ENCODE results near the gene BAIAP3.
A peak's percentile ranks its signal among the peaks of the same experiment; 100 is the strongest.
"Not testable (repeated sequence)": the region's sequence is repeated elsewhere in the genome, so short reads cannot be mapped to it uniquely, and the experiment has no call there.

BAIAP3 gene

DNA sequence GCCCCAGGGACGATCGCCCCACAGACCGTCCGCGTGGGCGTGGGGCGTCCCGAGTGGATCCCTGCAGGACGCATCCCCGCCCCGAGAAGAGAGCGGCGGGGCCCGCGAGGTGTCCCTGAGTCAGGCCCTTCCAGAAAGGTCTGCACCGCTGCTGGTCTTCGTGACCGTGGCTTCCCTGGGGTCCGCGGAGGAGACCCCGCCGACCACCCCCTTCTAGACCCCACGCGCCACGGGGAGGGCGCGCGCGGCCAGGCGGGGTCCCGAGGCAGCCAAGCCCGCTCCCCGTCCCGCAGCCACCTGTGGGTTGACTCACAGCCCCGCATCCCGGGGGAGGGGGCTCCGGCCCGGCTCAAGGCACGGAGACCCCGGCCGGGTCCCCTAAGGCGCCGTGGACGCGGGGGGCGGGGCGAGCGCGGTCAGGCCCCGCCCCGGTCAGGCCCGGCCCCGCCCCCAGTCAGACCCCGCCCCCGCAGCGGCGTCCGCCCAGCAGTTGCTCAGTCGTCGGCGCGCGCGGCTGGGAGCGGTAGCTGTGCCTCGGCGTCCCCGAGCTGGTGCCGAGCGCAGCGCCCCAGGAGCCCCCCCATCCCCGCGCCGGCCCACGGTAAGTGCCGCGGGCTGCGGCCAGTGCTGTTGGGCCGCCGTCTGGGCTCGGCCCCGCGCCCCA, at the start of gene BAIAP3:
BAIAP3 (plus strand) TSS at position 497 of the 664 bp plus-strand sequence. CDS start 4,905 bp downstream, outside the sequence.
- DNase-seq = peak in 5 of 6 experiments; percentile 13 to 37 (median 24)

GRCh38 chr16:1283996-1284616, 49.3 kb upstream of the BAIAP3 start:
- DNase-seq = no peak

DNA sequence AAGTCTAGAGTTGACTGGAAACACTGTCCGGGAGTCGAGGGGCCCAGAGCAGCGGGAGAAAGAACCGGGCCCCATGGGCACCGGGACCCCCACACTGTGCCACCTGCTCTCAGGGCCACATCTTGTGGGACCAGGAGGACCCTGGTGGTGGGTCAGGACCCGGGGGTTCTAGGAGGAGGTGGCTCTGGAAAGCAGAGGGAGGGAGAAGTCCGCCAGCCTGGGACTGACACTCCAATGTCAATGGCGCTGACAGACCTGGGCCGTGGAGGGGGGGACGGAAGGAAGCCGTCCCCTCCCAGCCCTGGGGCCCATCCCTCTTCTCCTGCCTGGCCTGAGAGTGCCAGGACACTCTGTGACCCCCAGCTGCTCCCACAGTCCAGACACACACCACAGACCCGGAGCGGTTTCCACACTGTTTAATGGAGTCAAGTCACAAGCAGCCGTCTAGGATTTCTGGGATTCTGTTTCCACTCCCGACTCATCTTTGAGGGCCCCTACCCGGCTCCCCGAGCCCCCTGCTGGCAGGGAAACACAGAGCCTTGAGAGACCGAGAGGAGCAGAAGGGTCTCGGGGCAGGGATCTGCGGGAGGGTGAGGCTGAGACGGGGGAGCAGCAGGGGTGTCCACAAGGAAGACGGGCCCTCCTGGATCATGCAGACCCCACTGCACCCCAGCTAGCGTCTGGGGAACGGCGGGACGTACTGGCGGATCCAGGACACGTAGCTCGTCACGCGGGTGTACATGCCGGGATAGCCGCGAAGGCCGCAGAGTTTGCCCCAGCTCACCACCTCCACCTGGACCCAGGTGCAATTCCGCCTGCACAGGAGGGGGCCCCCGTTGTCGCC, 47.6 kb upstream of the BAIAP3 start:
- no peak for DNase-seq

DNA sequence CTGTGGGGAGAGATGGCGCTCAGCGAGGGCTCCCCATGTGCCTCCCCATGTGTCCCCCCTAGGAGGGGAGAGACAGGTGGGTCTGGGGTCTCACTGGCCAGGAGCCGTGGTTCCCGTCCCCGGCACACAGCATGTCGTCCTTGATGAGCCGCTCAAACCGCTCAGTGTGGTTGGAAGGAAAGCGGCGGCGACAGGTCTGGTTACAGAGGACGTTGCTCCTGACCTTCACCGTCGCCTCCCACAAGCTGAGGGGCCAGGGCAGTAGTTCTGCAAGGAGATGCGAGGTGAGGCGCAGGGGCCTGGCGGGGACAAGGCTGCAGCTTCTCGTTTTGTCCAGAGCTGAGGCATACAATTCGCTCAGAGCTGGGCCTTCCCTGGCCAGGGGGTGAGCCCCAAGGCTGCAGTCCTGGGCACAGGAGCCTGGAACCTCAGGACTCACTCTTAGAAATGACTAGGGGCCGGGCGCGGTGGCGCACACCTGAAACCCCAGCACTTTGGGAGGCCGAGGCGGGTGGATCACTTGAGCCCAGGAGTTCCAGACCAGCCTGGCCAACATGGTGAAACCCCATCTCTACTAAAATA, 46.8 kb upstream of the BAIAP3 start:
- no peak for DNase-seq

GRCh38 chr16:1287982-1288670, 45.3 kb upstream of the BAIAP3 start:
- DNase-seq = no peak

DNA sequence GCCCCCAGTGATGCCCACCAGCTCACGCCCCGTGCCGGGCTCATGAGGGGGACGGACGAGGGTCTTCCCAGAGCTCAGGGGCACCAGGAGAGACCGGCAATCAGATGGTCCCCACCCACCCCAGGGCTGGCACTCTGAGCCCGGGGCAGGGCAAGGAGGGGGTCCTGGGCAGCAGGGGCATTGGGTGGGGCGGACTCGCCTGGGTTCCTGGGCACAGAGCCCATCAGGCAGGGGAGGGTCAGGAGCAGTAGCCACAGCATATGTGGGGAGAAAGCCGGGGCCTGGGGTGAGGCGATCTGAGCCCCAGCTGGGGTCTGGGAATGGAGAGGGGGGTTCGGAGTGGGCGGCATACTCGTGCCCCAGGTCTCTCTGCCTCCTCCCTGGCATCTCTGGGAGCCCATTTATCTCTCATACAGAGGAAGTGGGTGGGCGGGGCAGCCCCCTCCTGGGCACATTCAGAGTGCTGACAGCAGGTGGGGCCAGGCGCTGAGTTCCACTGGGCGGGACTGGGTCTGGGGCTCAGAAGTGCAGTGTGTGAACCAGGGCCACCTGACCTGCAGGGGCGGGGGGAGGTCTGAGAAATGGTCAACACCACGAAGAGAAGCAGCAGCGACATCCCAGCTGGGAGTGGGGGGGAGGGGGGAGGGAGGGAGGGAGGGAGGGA, 44.5 kb upstream of the BAIAP3 start:
- DNase-seq = no peak

DNA sequence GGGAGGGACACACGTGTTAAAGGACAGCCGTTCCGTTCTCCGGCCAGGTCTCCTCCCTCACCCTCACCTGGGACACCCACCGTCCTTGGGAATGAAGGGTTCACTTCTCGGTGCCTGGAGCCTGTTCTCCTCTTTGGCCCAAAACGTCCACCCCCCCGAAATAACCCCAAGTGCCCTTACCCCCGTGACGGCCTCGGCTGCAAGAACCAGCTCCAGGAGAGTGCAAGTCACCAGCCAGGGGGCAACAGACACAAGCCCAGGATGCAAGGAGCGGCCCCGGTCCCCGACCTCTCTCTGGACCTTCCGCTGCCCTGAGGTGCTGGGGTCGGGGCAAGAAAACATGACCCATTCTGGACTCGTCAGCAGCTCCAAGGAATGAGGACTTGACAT, 44.0 kb upstream of the BAIAP3 start:
- DNase-seq = no peak

DNA sequence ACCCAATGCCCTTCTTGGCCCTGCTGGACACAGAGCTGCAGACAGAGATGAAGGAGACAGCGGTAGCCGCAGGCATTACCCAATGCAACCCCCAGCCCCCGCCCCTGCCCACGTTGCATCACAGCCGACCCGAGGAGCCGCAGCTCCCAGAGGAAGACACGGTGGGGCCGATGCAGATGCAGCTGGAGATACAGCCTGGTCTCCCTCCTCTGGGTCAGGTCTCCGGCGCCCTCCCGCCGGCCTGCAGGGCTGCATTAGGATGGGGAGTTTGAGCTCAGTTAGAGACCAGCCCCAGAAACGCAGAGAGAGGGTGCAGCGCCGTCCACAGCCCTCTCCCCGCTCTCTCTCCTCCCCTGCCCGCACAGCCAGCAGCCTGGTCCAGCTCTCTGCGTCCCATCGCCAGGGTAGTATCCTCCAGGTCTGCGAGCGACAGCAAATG, 43.4 kb upstream of the BAIAP3 start:
- DNase-seq = no peak

DNA sequence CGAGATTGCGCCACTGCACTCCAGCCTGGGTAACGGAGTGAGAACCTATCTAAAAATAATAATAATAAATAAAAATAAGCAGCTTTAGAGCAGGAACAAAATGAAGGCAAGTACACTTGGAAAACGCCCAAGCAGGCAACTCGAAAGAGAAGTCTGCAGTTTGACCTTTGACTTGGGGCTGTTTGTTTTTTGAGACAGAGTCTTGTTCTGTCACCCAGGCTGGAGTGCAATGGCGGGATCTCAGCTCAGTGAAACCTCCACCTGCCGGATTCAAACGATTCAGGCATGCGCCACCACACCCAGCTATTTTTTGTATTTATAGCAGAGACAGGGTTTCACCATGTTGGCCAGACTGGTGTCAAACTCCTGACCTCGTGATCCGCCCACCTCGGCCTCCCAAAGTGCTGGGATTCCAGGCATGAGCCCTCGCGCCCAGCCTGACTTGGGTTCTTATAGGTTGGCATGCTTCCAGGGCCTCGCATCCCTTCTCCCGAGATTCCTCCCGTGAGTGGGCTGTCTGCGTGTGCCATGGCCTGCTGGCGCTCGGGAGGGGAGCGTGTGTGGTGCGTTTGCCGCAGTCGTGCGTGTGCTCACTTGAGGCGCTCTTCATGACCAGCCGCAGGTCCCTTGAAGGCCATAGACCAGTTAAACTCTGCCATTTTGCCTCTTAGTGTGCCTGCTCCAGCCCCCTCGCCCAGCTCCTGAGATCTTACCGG, 42.4 kb upstream of the BAIAP3 start:
- DNase-seq = no peak

- no peak for DNase-seq
Observed at GRCh38 chr16:1291576-1291974, 41.9 kb upstream of the BAIAP3 start.

GRCh38 chr16:1292208-1292607, 41.2 kb upstream of the BAIAP3 start:
- not testable (repeated sequence) for DNase-seq

GRCh38 chr16:1292808-1293207, 40.6 kb upstream of the BAIAP3 start:
- DNase-seq = not testable (repeated sequence)

DNA sequence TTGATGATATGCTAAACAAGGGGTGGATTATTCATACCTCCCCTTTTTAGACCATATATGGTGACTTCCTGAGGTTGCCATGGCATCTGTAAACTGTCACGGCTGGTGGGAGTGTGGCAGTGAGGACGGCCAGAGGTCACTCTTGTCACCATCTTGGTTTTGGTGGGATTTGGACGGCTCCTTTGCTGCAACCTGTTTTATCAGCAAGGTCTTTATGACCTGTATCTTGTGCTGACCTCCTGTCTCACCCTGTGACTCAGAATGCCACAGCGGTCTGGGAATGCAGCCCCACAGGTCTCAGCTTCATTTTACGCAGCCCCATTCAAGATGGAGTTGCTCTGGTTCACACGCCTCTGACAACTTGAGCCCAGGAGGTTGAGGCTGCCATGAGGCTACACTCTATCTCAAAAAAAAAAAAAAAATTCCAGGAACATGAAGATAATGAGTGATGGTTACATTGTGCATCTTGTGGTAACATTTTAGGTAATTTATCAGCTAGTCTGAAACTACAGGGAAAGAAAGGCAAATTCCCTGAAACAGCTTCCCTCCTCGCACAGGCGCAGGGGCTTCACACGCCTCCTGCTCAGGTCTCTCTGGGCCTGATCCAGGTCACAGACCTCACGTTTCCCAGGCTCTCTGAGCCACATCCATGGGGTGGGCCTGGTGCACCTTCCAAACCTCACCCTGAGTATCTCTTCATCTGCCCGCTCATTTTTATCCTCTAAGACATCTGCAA, 39.4 kb upstream of the BAIAP3 start:
- no peak for DNase-seq

DNA sequence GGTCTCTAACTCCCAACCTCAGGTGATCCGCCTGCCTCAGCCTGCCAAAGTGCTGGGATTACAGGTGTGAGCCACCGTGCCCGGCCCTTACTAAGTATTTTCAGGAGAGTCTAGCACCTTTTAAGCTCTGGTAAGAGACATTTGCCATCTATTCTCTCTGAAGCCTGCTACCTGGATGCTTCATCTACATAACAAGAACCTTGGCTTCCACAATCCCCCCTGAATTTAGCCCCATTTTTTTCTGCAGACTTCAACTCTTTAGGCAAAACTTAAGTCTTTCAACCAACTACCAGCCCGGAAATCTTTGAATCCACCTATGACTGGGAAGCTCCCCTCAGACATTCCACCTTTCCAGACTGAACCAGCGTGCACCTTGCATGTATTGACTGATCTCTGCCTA, 38.0 kb upstream of the BAIAP3 start:
- DNase-seq = no peak

DNA sequence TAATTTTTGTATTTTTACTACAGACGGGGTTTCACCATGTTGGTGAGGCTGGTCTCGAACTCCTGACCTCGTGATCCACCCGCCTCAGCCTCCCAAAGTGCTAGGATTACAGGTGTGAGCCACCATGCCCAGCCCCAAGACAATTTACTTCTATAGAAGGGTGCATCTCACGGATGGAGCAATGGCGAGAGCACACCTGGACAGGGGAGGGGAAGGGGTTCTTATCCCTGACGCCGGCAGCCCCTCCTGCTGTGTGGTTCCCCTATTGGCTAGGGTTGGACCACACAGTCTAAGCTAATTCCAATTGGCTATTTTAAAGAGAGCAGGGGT, 36.8 kb upstream of the BAIAP3 start:
- DNase-seq = not testable (repeated sequence)

- no peak for DNase-seq
Observed at GRCh38 chr16:1297018-1297696, 36.3 kb upstream of the BAIAP3 start.

DNA sequence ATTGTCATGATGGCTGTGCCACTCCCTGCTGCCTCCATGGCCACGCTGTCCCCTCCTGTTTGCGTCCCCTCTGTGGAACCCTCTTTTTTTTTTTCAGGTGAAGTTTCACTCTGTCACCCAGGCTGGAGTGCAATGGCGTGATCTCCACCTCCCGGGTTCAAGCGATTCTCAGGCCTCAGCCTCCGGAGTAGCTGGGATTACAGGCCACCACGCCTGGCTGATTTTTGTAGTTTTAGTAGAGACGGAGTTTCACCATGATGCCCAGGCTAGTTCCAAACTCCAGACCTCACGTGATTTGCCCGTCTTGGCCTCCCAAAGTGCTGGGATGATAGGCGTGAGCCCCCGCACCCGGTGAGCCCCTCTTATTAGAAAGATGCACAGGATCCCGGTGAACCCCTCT, 35.0 kb upstream of the BAIAP3 start:
- DNase-seq = no peak

- no peak for DNase-seq
Observed at GRCh38 chr16:1299012-1299867, 34.2 kb upstream of the BAIAP3 start.

DNA sequence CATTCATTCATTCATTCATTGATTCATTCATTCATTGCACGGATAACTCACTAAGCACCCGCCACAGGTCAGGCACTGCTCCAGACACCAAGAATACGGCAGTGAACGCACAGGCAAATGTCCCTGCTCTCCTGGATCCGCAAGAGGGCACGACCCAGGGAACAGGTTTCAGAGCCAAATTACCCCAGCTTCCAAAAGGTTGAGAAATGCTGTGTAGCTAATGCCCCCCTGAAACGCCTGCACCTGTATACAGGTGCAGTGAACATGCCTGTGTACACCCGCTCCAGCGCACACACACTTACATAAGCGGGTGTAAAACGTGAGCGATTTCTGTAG, 33.6 kb upstream of the BAIAP3 start:
- DNase-seq = no peak
